HepG2 (cell line): ENCODE data around the gene DTWD2. TPM values are rescaled to one million over a fixed set of nuclear protein-coding genes. Genes with fewer than 3 reads are reported as not detected.

Experiments
- AGO2 ChIP-seq: fragments of 200-400 bp; formaldehyde crosslinking; optimal IDR thresholded peaks from 2 replicates; pipeline ENCODE3; 2017; ENCODE audit warnings: mild to moderate bottlenecking, low read depth, low read length, moderate library complexity
- ARNT ChIP-seq: fragments of 450-650 bp; IDR thresholded peaks from 2 replicates; pipeline ENCODE4 v1.6.1; 2017
- ATF5 ChIP-seq: sonication (generic); formaldehyde crosslinking; IDR thresholded peaks from 2 replicates; pipeline ENCODE4 v1.4.0; 2020; ENCODE audit warnings: mild to moderate bottlenecking, low read depth, missing genetic modification reagents
- GLI4 ChIP-seq: sonication (generic); formaldehyde crosslinking; IDR thresholded peaks from 2 replicates; pipeline ENCODE4 v1.5.1; 2020; ENCODE audit warnings: missing genetic modification reagents, mild to moderate bottlenecking, moderate library complexity, borderline replicate concordance
- HDAC6 ChIP-seq: fragments of 200-600 bp; sonication (generic); IDR thresholded peaks from 2 replicates; pipeline ENCODE4 v1.7.0; 2017; ENCODE audit warnings: mild to moderate bottlenecking, antibody characterized with exemption, low read length, low read depth
- HES4 ChIP-seq: sonication (generic); formaldehyde crosslinking; IDR thresholded peaks from 2 replicates; pipeline ENCODE4 v1.9.0; 2021; ENCODE audit warnings: mild to moderate bottlenecking, missing genetic modification reagents, borderline replicate concordance
- IKZF4 ChIP-seq: sonication (generic); formaldehyde crosslinking; IDR thresholded peaks from 2 replicates; pipeline ENCODE4 v1.5.1; 2020; ENCODE audit warnings: borderline replicate concordance, mild to moderate bottlenecking, low read depth, missing genetic modification reagents; ENCODE audit errors: not compliant biosample characterization
- MAF1 ChIP-seq: sonication (generic); formaldehyde crosslinking; IDR thresholded peaks from 2 replicates; pipeline ENCODE4 v1.5.0; 2020; ENCODE audit warnings: missing genetic modification reagents, borderline replicate concordance
- MEIS1 ChIP-seq: sonication (generic); formaldehyde crosslinking; IDR thresholded peaks from 2 replicates; pipeline ENCODE4 v1.9.0; 2021; ENCODE audit warnings: mild to moderate bottlenecking, missing genetic modification reagents, moderate library complexity, borderline replicate concordance
- NCOA1 ChIP-seq: sonication (generic); formaldehyde crosslinking; IDR thresholded peaks from 2 replicates; pipeline ENCODE4 v1.9.0; 2021; ENCODE audit warnings: missing genetic modification reagents
- NCOR1 ChIP-seq: fragments of 200-600 bp; sonication (generic); IDR thresholded peaks from 2 replicates; pipeline ENCODE4 v1.7.0; 2017; ENCODE audit warnings: antibody characterized with exemption, low read length, borderline replicate concordance
- SRSF9 ChIP-seq: fragments of 200-400 bp; formaldehyde crosslinking; IDR thresholded peaks from 2 replicates; pipeline ENCODE4 v1.6.1; 2018; ENCODE audit warnings: borderline replicate concordance, mild to moderate bottlenecking, low read depth, low read length; ENCODE audit not compliant: insufficient read depth, poor library complexity, severe bottlenecking
- SRY ChIP-seq: sonication (generic); formaldehyde crosslinking; IDR thresholded peaks from 2 replicates; pipeline ENCODE4 v1.8.0; 2022; ENCODE audit warnings: mild to moderate bottlenecking, missing genetic modification reagents
- TBX3 ChIP-seq: fragments of 450-650 bp; IDR thresholded peaks from 2 replicates; pipeline ENCODE4 v1.6.1; 2017; ENCODE audit warnings: antibody characterized with exemption, mild to moderate bottlenecking, inconsistent platforms, borderline replicate concordance
- TP53 ChIP-seq: sonication (generic); formaldehyde crosslinking; conservative IDR thresholded peaks from 2 replicates; pipeline ENCODE4 v1.4.0; 2020; ENCODE audit warnings: missing genetic modification reagents
- ZBED4 ChIP-seq: sonication (generic); formaldehyde crosslinking; IDR thresholded peaks from 2 replicates; pipeline ENCODE4 v1.4.0; 2020; ENCODE audit warnings: missing genetic modification reagents, borderline replicate concordance
- ZMYM4 ChIP-seq: sonication (generic); formaldehyde crosslinking; IDR thresholded peaks from 2 replicates; pipeline ENCODE4 v1.8.1; 2023; ENCODE audit warnings: mild to moderate bottlenecking, missing genetic modification reagents
- ZNF530 ChIP-seq: sonication (generic); formaldehyde crosslinking; IDR thresholded peaks from 2 replicates; pipeline ENCODE4 v1.5.0; 2020; ENCODE audit warnings: low read depth, mild to moderate bottlenecking, missing genetic modification reagents
- ZNF547 ChIP-seq: sonication (generic); formaldehyde crosslinking; IDR thresholded peaks from 2 replicates; pipeline ENCODE4 v1.5.1; 2020; ENCODE audit warnings: mild to moderate bottlenecking, missing genetic modification reagents
- ZNF800 ChIP-seq: sonication (generic); formaldehyde crosslinking; IDR thresholded peaks from 2 replicates; pipeline ENCODE4 v1.4.0; 2020; ENCODE audit warnings: missing genetic modification reagents
- ZNF891 ChIP-seq: sonication (generic); formaldehyde crosslinking; IDR thresholded peaks from 2 replicates; pipeline ENCODE4 v1.5.0; 2020; ENCODE audit warnings: mild to moderate bottlenecking, missing genetic modification reagents
- polyA plus RNA-seq, 8 experiments: library from polyadenylated mRNA; depleted of rRNA in 3 of 8; stranded (reverse) in 7 of 8; unstranded in 1 of 8; fragments of >200 nt; fragmentation: Illumina TruSeq in 4 of 8; extraction: Trizol in 4 of 8; gene quantifications; 2 replicates each; pipeline versions ENCODE4 v1.2.1 to v1.2.3, GENCODE V29; 2011 to 2016; ENCODE audit warnings: low read depth in 4 of 8, missing spikeins in 1 of 8, mixed read lengths in 1 of 8; ENCODE audit not compliant: insufficient read depth in 1 of 8
- total RNA-seq, 5 experiments: library from RNA; depleted of rRNA; stranded (reverse); fragments of >200 nt; fragmentation: Illumina TruSeq; extraction: Trizol; gene quantifications; 2 replicates each; pipeline ENCODE4 v1.2.3, GENCODE V29; 2016; ENCODE audit warnings: low read depth in 1 of 5
- TF ChIP-seq, protein P1 (sequence below): sonication (generic); formaldehyde crosslinking; IDR thresholded peaks from 2 replicates; pipeline ENCODE4 v1.4.0; 2020; ENCODE audit warnings: mild to moderate bottlenecking, missing genetic modification reagents

Gene DTWD2
- total and polyA plus RNA-seq, 2 of the 13 experiments (the other 11 are each of a cell fraction or from before 2014, with no cell fraction given): 1.6 to 6.0 TPM

DNA sequence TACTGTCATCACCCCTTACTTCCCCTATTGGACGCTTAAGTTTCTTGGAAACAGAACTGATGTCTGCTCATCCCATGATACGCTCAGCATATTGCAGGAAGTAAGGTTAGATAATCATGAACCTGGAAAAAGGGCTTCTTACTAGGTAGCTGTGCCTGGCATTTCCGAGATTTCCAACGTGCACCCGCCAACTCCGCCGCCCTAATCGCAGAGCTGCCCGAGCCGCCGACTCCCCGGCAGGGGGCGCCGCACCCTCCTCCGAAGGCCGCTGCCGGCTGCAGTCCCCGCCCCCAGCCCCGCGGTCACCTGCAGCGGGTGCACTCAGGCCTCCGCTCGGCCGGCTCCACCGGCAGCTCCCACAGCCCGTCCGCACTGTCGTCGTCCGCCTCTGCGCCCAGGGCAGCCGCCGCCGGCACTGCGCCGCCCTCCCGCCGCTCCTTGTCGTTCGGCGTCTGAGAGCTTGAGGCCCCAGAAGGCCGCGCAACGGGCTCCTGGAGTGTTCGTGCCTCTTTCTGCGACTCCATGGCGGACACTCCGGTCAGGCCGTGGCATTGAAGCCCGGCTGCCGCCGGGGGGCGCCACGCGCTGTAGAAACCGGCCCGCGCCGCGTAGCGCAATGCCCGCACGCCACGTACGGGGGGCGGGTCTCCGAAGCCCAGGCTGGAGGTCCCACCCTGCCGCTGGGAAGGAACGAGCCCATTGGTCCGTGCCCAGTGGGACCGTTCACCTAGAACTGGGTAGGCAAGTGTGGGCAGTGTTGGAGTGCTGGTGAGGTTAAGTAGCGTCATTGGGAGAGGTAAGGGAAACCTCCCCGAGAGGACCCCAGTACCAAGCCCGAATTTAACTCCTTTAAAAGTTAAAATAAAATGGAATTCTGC is at the start of gene DTWD2 (continued):
- TF ChIP-seq ZBED4 (peak; percentile 29), ATF5 (CRISPR knock-in tag) (no peak), SRSF9 (no peak), GLI4 (CRISPR knock-in tag) (peak; percentile 86; the same call in 1 of the 2 replicates), SRY (CRISPR knock-in tag) (peak; percentile 78), ZNF800 (CRISPR knock-in tag) (peak; percentile 67; the same call in 1 of the 2 replicates), TP53 (CRISPR knock-in tag) (no peak), AGO2 (peak; percentile 82), ARNT (no peak), HDAC6 (no peak), HES4 (0 out of 2 replicates have a peak, but pooled peaks have one; percentile 29), IKZF4 (peak; percentile 59), TBX3 (no peak), ZMYM4 (CRISPR knock-in tag) (peak; percentile 99), ZNF530 (CRISPR knock-in tag) (no peak), ZNF547 (CRISPR knock-in tag) (peak; percentile 86; the same call in 1 of the 2 replicates), ZNF891 (CRISPR knock-in tag) (peak; percentile 82; the same call in 1 of the 2 replicates), NCOA1 (peak; percentile 89; the same call in 1 of the 2 replicates), MEIS1 (CRISPR knock-in tag) (no peak), MAF1 (CRISPR knock-in tag) (no peak), NCOR1 (no peak)
- TF ChIP-seq, protein P1, sequence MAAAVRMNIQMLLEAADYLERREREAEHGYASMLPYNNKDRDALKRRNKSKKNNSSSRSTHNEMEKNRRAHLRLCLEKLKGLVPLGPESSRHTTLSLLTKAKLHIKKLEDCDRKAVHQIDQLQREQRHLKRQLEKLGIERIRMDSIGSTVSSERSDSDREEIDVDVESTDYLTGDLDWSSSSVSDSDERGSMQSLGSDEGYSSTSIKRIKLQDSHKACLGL (CRISPR knock-in tag): peak; percentile 71; the same call in 1 of the 2 replicates
